Gastroesophageal sphincter (tissue), 4 donors: Measurements from ENCODE around the gene CELA2B. TPM values are rescaled to one million over a fixed set of nuclear protein-coding genes. Genes with fewer than 3 reads are reported as not detected.
"Not testable (repeated sequence)": the region's sequence is repeated elsewhere in the genome, so short reads cannot be mapped to it uniquely, and the experiment has no call there.

Experiments
- ATAC-seq: fragments of 150-250 bp; one replicate; pipeline ENCODE4 v1.9.1; 2016; ENCODE audit warnings: mild to moderate bottlenecking, moderate library complexity
- H3K27ac ChIP-seq, 4 donors: fragments of 200-600 bp; sonication (generic) in 3 of 4; 1 replicate in 3 of 4; 2 replicates in 1 of 4; pipeline ENCODE4 v1.5.1; 2016 to 2019
- H3K27me3 ChIP-seq: fragments of 200-600 bp; sonication (generic); one replicate; pipeline ENCODE4 v1.5.1; 2019
- H3K36me3 ChIP-seq, 2 donors: fragments of 200-600 bp; sonication (generic); one replicate each; pipeline ENCODE4 v1.5.1; 2019; ENCODE audit warnings: control low read depth in 1 of 2
- H3K4me1 ChIP-seq, 3 donors: fragments of 200-600 bp; sonication (generic); 1 replicate in 2 of 3; 2 replicates in 1 of 3; pipeline ENCODE4 v1.5.1; 2016 to 2019; ENCODE audit warnings: control low read depth in 2 of 3
- H3K4me3 ChIP-seq, 2 donors: fragments of 200-600 bp; sonication (generic); one replicate each; pipeline ENCODE4 v1.5.1; 2019; ENCODE audit warnings: mild to moderate bottlenecking in 1 of 2, moderate library complexity in 1 of 2
- H3K9me3 ChIP-seq, 3 donors: fragments of 200-600 bp; sonication (generic); one replicate each; pipeline ENCODE4 v1.5.1; 2017 to 2019; ENCODE audit warnings: control low read depth in 2 of 3
- EP300 ChIP-seq: sonication (generic); formaldehyde crosslinking; IDR thresholded peaks from one replicate; pipeline ENCODE4 v1.6.1; 2017; ENCODE audit warnings: antibody characterized with exemption, mild to moderate bottlenecking
- POLR2A ChIP-seq, 2 donors: fragments of 450-650 bp; IDR thresholded peaks; one replicate each; pipeline ENCODE4 v1.6.1; 2017; ENCODE audit warnings: antibody characterized with exemption in 2 of 2, mild to moderate bottlenecking in 2 of 2, moderate library complexity in 1 of 2
- POLR2AphosphoS5 ChIP-seq: sonication (generic); formaldehyde crosslinking; IDR thresholded peaks from one replicate; pipeline ENCODE4 v1.6.1; 2017; ENCODE audit warnings: antibody characterized with exemption
- WGBS, 2 donors: methylation state at CpG; one replicate each; pipeline ENCODE4 v1.1.5; 2018; ENCODE audit warnings: low coverage in 1 of 2; 5-methylcytosine and 5-hydroxymethylcytosine counted together
- total RNA-seq, 4 donors: library from RNA; depleted of rRNA; stranded (reverse); fragments of >200 nt; gene quantifications; one replicate each; pipeline ENCODE4 v1.1.0, GENCODE V29; 2016
- TF ChIP-seq, protein P1 (sequence below), 4 experiments: fragments of 200-600 bp in 2 of 4; fragments of 450-650 bp in 2 of 4; sonication (generic) in 1 of 4; IDR thresholded peaks; one replicate each; pipeline ENCODE4 v1.5.1; 2017 to 2019; ENCODE audit warnings: antibody characterized with exemption in 4 of 4, mild to moderate bottlenecking in 2 of 4, moderate library complexity in 2 of 4

CELA2B gene
- total RNA-seq, 4 donors from 2014 or later, result not detected

DNA sequence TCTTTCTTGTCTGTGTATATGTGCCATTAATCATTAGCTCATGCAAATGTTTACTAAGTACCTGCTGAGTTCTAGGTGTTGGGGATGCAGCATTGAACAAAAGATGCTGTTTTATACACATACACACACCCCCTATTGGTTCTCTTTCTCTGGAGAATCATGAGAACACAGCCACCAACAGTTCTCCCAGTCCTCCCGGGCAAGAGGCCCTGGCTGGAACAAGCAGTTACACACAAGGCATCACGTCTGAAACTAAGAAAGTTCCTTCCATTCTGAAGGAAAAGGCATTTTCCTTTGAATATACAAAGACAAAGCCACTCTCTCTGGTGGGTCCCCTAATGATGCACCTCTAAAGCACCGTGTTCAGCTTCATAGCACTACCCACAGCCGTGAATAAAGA is 37.3 kb downstream of the CELA2B start:
- H3K36me3 ChIP-seq, result peaks cover 0 to 54% of the 10 kb centered on the region in 2 donors
- no peak overlapping the region for H3K4me3 ChIP-seq
- peaks cover 0 to 4% (median 0%) of the 10 kb centered on the region in 3 donors for H3K4me1 ChIP-seq
- no peak for TF ChIP-seq POLR2AphosphoS5
- no peak for TF ChIP-seq POLR2A (IDR thresholded peaks at IDR 0.05)
- TF ChIP-seq, protein P1, sequence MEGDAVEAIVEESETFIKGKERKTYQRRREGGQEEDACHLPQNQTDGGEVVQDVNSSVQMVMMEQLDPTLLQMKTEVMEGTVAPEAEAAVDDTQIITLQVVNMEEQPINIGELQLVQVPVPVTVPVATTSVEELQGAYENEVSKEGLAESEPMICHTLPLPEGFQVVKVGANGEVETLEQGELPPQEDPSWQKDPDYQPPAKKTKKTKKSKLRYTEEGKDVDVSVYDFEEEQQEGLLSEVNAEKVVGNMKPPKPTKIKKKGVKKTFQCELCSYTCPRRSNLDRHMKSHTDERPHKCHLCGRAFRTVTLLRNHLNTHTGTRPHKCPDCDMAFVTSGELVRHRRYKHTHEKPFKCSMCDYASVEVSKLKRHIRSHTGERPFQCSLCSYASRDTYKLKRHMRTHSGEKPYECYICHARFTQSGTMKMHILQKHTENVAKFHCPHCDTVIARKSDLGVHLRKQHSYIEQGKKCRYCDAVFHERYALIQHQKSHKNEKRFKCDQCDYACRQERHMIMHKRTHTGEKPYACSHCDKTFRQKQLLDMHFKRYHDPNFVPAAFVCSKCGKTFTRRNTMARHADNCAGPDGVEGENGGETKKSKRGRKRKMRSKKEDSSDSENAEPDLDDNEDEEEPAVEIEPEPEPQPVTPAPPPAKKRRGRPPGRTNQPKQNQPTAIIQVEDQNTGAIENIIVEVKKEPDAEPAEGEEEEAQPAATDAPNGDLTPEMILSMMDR (IDR thresholded peaks at IDR 0.05), result no peak
- no peak for TF ChIP-seq EP300
- 69% methylated on average over 4 of the region's 4 CpGs; no CpG with 5 or more reads in 1 of the 2 donors for WGBS, 2 donors
- ATAC-seq, result no peak
- no peaks in the 10 kb centered on the region for H3K27me3 ChIP-seq
- H3K9me3 ChIP-seq, result no peaks in the 10 kb centered on the region
- H3K27ac ChIP-seq, result no peak overlapping the region

- H3K27me3 ChIP-seq, result no peaks in the 10 kb centered on the region
- ATAC-seq, result no peak
- H3K36me3 ChIP-seq, result peaks cover 0 to 51% of the 10 kb centered on the region in 2 donors
- no peak overlapping the region for H3K4me3 ChIP-seq
- H3K4me1 ChIP-seq, result peaks cover 0 to 4% (median 0%) of the 10 kb centered on the region in 3 donors
- TF ChIP-seq POLR2A (IDR thresholded peaks at IDR 0.05) (no peak), EP300 (no peak), POLR2AphosphoS5 (no peak)
- TF ChIP-seq, protein P1 (IDR thresholded peaks at IDR 0.05), result no peak
- 95 to 100% methylated on average over 1 to 3 of the region's 3 CpGs for WGBS, 2 donors
- H3K9me3 ChIP-seq, result no peaks in the 10 kb centered on the region
- H3K27ac ChIP-seq, result no peak overlapping the region
Observed at GRCh38 chr1:15513919-15514318, 38.0 kb downstream of the CELA2B start.

DNA sequence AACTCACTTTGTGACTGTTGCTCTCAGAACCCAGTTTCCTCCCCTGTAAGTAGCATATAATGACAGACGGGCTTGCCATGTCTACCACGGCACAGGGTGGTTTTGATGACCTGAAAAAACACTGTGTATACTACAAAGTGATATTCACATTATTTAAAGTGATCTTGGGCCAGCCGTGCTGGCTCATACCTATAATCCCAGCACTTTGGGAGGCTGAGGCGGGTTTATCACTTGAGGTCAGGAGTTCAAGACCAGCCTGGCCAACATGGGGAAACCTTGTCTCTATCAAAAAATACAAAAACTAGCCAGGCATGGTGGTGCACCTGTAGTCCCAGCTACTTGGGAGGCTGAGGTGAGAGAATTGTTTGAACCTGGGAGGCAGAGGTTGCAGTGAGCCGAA is 38.7 kb downstream of the CELA2B start:
- H3K9me3 ChIP-seq, H3K4me3 ChIP-seq, H3K27ac ChIP-seq, H3K27me3 ChIP-seq, H3K4me1 ChIP-seq, ATAC-seq: not testable (repeated sequence)
- WGBS, 2 donors, result 87 to 100% methylated on average over 2 to 3 of the region's 5 CpGs
- H3K36me3 ChIP-seq, result peaks cover 0 to 48% of the 10 kb centered on the region in 2 donors

DNA sequence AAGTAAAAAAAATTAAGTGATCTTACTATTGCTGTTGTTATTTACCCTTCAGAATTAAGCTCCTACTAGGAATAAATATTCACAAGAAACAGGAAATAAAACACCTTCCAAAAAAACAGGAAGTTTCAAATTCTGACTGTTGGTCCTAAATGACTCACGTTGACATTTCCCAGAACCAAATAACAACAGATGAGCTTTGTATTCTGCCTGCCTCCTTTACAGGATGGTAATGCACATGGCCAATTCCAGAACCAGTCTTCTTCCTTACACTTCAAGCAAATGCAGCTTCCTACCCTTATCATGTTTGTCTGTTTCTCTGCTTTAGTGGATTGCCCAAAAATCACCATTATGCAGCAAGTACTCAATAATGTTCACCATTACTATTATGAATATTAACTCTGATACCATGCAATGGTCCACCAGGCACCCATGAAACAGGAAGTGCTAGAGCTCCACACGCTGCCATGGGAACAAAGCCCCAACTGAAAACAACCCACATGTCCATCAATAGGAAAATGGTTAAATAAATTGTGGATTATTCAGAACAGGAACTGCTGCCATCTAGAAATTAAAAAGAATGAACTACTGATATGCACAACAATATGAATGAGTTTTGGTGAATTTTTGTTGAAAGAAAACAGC is 39.2 kb downstream of the CELA2B start:
- no peak for ATAC-seq

DNA sequence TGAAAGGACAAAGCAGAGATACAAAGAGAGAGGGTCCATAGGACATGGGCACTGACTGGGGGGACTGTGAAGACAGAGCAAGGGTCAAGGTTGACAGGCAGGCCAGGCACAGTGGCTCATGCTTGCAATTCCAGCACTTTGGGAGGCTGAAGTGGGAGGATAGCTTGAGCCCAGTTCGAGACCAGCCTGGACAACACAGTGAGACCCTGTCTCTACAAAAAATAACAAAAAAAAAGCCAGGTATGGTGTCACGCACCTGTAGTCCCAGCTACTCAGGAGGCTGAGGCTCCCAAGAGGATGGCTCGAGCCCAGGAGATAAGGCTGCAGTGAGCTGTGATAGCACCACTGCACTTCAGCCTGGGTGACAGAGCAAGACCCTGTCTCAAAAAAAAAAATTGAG is 43.7 kb downstream of the CELA2B start:
- TF ChIP-seq EP300 (no peak), POLR2A (IDR thresholded peaks at IDR 0.05) (no peak), POLR2AphosphoS5 (no peak)
- TF ChIP-seq, protein P1 (IDR thresholded peaks at IDR 0.05), result no peak
- Histone ChIP-seq H3K9me3 (no peaks in the 10 kb centered on the region), H3K27me3 (no peaks in the 10 kb centered on the region), H3K4me1 (peaks cover 0 to 16% (median 5%) of the 10 kb centered on the region in 3 donors), H3K36me3 (peaks cover 0 to 18% of the 10 kb centered on the region in 2 donors), H3K4me3 (no peak overlapping the region), H3K27ac (no peak overlapping the region)
- no peak for ATAC-seq
- WGBS, 2 donors, result 80 to 82% methylated on average over 1 of the region's 3 CpGs

More for the DNA sequence above, 39.2 kb downstream of the CELA2B start:
- whole genome bisulfite sequencing, 2 donors, result 43 to 87% methylated on average over 2 of the region's 2 CpGs
- Histone ChIP-seq H3K9me3 (no peaks in the 10 kb centered on the region), H3K4me1 (peaks cover 0 to 4% (median 0%) of the 10 kb centered on the region in 3 donors), H3K4me3 (no peak overlapping the region), H3K27ac (no peak overlapping the region), H3K36me3 (peaks cover 0 to 45% of the 10 kb centered on the region in 2 donors), H3K27me3 (no peaks in the 10 kb centered on the region)
- TF ChIP-seq POLR2AphosphoS5 (no peak), POLR2A (IDR thresholded peaks at IDR 0.05) (no peak), EP300 (no peak)
- TF ChIP-seq, protein P1 (IDR thresholded peaks at IDR 0.05), result no peak

- Histone ChIP-seq H3K4me1 (peaks cover 0 to 29% (median 11%) of the 10 kb centered on the region in 3 donors), H3K36me3 (peaks cover 0 to 18% of the 10 kb centered on the region in 2 donors)
- not testable (repeated sequence) for ATAC-seq, H3K4me3 ChIP-seq, H3K27ac ChIP-seq, H3K9me3 ChIP-seq, H3K27me3 ChIP-seq
- 87 to 91% methylated on average over 12 to 17 of the region's 17 CpGs for WGBS, 2 donors
Observed at GRCh38 chr1:15521206-15521906, 45.5 kb downstream of the CELA2B start.
